CD14-positive monocyte (primary cell): ENCODE data around the gene AMPH. TPM values are rescaled to one million over a fixed set of nuclear protein-coding genes. Genes with fewer than 3 reads are reported as not detected.

Experiments used
- DNase-seq, 3 donors: peaks; one replicate each; pipeline ENCODE4 v3.0.0-alpha.2; 2011 to 2022
- H2AFZ ChIP-seq: 2 replicates; pipeline ENCODE4 v1.6.0; 2012; ENCODE audit warnings: mild to moderate bottlenecking, low read depth, low read length, inconsistent platforms; ENCODE audit not compliant: insufficient read depth, poor library complexity, severe bottlenecking
- H3K27ac ChIP-seq, 2 donors: 1 replicate in 1 of 2; 2 replicates in 1 of 2; pipeline ENCODE4 v1.5.1; 2012 to 2013; ENCODE audit warnings: low read length in 2 of 2, control low read depth in 1 of 2, inconsistent platforms in 1 of 2, low read depth in 1 of 2, mild to moderate bottlenecking in 1 of 2
- H3K27me3 ChIP-seq, 2 donors: one replicate each; pipeline versions ENCODE4 v1.6.0 to v1.6.1; 2011 to 2013; ENCODE audit warnings: low read length in 2 of 2; ENCODE audit not compliant: control insufficient read depth in 2 of 2, insufficient read depth in 2 of 2
- H3K36me3 ChIP-seq, 2 donors: replicated peaks in 1 of 2; 1 replicate in 1 of 2; 2 replicates in 1 of 2; pipeline versions ENCODE4 v1.5.1 to v1.6.1; 2012 to 2013; ENCODE audit warnings: low read length in 2 of 2, control low read depth in 1 of 2, inconsistent platforms in 1 of 2, mild to moderate bottlenecking in 1 of 2; ENCODE audit not compliant: insufficient read depth in 2 of 2, control insufficient read depth in 1 of 2
- H3K4me1 ChIP-seq, 2 donors: 1 replicate in 1 of 2; 2 replicates in 1 of 2; pipeline versions ENCODE4 v1.5.1 to v1.6.1; 2012 to 2013; ENCODE audit warnings: low read length in 2 of 2, control low read depth in 1 of 2, inconsistent platforms in 1 of 2, mild to moderate bottlenecking in 1 of 2, moderate library complexity in 1 of 2; ENCODE audit not compliant: insufficient read depth in 2 of 2, control insufficient read depth in 1 of 2
- H3K4me2 ChIP-seq: replicated peaks from 2 replicates; pipeline ENCODE3; 2012; ENCODE audit warnings: low read length, moderate library complexity, mild to moderate bottlenecking; ENCODE audit not compliant: poor library complexity, severe bottlenecking; ENCODE audit errors: extremely low read depth
- H3K4me3 ChIP-seq, 3 experiments: fragments of 200-600 bp in 1 of 3; sonication (generic) in 1 of 3; replicated peaks in 1 of 3; 1 replicate in 2 of 3; 2 replicates in 1 of 3; pipeline ENCODE4 v1.5.1; 2011 to 2013; ENCODE audit warnings: low read length in 3 of 3, mild to moderate bottlenecking in 3 of 3, control low read depth in 2 of 3, low read depth in 2 of 3, inconsistent platforms in 1 of 3, moderate library complexity in 1 of 3
- H3K79me2 ChIP-seq: 2 replicates; pipeline ENCODE4 v1.6.0; 2012; ENCODE audit warnings: mild to moderate bottlenecking, control low read depth, inconsistent platforms, low read length, moderate library complexity; ENCODE audit not compliant: insufficient read depth
- H3K9ac ChIP-seq: 2 replicates; pipeline ENCODE4 v1.6.0; 2017; ENCODE audit warnings: low read length, mild to moderate bottlenecking; ENCODE audit not compliant: insufficient read depth, poor library complexity, severe bottlenecking
- H3K9me3 ChIP-seq, 2 donors: replicated peaks in 1 of 2; 1 replicate in 1 of 2; 2 replicates in 1 of 2; pipeline versions ENCODE4 v1.5.1 to v1.6.1; 2012 to 2013; ENCODE audit warnings: low read length in 2 of 2, control low read depth in 1 of 2; ENCODE audit not compliant: control insufficient read depth in 1 of 2, insufficient read depth in 1 of 2
- H4K20me1 ChIP-seq: 2 replicates; pipeline ENCODE4 v1.6.0; 2012; ENCODE audit warnings: mild to moderate bottlenecking, low read length, control low read depth, moderate library complexity; ENCODE audit not compliant: insufficient read depth
- H3K27ac Mint-ChIP-seq, 7 donors: one replicate each; pipeline ENCODE4 v1.8.0; 2020; ENCODE audit warnings: mild to moderate bottlenecking in 7 of 7, mixed read lengths in 7 of 7, moderate library complexity in 6 of 7, inconsistent platforms in 2 of 7
- H3K27me3 Mint-ChIP-seq, 3 donors: one replicate each; pipeline ENCODE4 v1.8.0; 2021 to 2022; ENCODE audit warnings: low read depth in 3 of 3, mild to moderate bottlenecking in 3 of 3, mixed read lengths in 3 of 3, moderate library complexity in 3 of 3, inconsistent platforms in 1 of 3
- H3K36me3 Mint-ChIP-seq, 2 donors: one replicate each; pipeline ENCODE4 v1.8.0; 2020; ENCODE audit warnings: mixed read lengths in 2 of 2, inconsistent platforms in 1 of 2, mild to moderate bottlenecking in 1 of 2
- H3K4me1 Mint-ChIP-seq: one replicate; pipeline ENCODE4 v1.8.0; 2020; ENCODE audit warnings: mild to moderate bottlenecking, mixed read lengths
- H3K4me3 Mint-ChIP-seq, 2 donors: one replicate each; pipeline ENCODE4 v1.8.0; 2020; ENCODE audit warnings: mild to moderate bottlenecking in 2 of 2, mixed read lengths in 2 of 2, moderate library complexity in 1 of 2
- H3K9me3 Mint-ChIP-seq, 7 donors: one replicate each; pipeline ENCODE4 v1.8.0; 2020 to 2022; ENCODE audit warnings: mixed read lengths in 7 of 7, mild to moderate bottlenecking in 6 of 7, moderate library complexity in 6 of 7, inconsistent platforms in 2 of 7
- WGBS: methylation state at CpG from one replicate; pipeline ENCODE4 v1.1.5; 2013; ENCODE audit warnings: missing lambda C conversion rate; ENCODE audit not compliant: insufficient coverage; 5-methylcytosine and 5-hydroxymethylcytosine counted together
- intact Hi-C, 2 donors: fragments of 100-400 bp; cut with micrococcal nuclease; formaldehyde crosslinking; loops; one replicate each; pipeline versions ENCODE4 v1.15.0 to v1.15.1; 2023
- polyA plus RNA-seq, 3 donors: library from polyadenylated mRNA; depleted of rRNA in 1 of 3; unstranded in 2 of 3; stranded (reverse) in 1 of 3; fragments of 300-500 nt in 2 of 3; fragments of >200 nt in 1 of 3; fragmentation: Illumina TruSeq in 2 of 3; gene quantifications; 1 replicate in 2 of 3; 2 replicates in 1 of 3; pipeline ENCODE4 v1.2.3, GENCODE V29; 2012 to 2021
- TF ChIP-seq, protein P1 (sequence below): fragments of 200-600 bp; IDR thresholded peaks from one replicate; pipeline ENCODE4 v1.8.0; 2022; ENCODE audit warnings: antibody characterized with exemption, mild to moderate bottlenecking

The AMPH gene
- polyA plus RNA-seq, 3 donors, result 0.61 to 0.96 (median 0.67) TPM

DNA sequence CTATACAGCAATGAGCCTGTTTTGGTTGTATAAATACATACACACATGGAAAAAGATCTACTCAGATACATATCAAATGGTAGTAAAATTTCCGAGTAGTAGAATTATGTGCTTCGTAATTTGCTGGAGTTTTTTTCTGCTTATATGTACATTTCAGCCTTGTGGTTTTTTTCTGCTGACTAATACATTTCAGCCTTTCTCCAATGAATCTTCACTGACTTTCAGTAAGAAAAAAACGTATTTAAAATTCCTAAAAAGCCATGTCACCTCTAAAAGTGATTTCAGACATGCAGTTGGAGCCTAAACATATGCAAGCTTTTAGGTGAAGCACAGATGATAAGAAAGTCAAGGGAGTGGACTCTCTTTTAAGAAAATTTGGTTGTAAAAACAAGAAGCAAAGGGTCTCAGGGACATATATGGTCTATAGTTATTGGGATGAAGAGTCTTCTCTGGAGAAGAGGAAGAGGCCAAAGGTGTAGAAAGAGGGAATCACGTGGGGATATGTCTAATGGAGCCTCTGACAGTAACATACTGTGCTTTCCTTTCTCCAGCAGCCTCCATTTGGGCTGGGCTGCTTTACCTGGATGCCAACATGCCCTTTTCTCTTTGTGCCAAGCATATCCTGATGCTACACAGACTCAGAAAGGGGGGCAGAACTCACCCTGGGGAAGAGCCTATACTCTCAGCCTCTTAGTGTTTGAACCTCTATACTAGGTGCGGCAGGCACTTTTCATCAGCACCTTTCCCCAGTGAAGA, 2.4 kb downstream of the AMPH start:
- peaks cover 55 to 59% of the 10 kb centered on the region in 2 donors for H3K27me3 ChIP-seq
- Mint-ChIP-seq H3K4me1 (peaks cover 14% of the 10 kb centered on the region), H3K27me3 (peaks cover 46 to 68% (median 55%) of the 10 kb centered on the region in 3 donors), H3K4me3 (peak overlapping the region in 1 of 2 donors; percentile 85), H3K27ac (no peak overlapping the region), H3K9me3 (peaks cover 6 to 24% (median 20%) of the 10 kb centered on the region in 7 donors), H3K36me3 (peaks cover 0 to 6% of the 10 kb centered on the region in 2 donors)
- peaks cover 0 to 15% of the 10 kb centered on the region in 2 donors for H3K9me3 ChIP-seq
- H3K4me2 ChIP-seq, result no peak overlapping the region
- no peak overlapping the region for H2AFZ ChIP-seq
- no peak overlapping the region for H3K27ac ChIP-seq
- 100% methylated on average over 1 of the region's 5 CpGs for WGBS
- H3K36me3 ChIP-seq, result no peaks in the 10 kb centered on the region
- TF ChIP-seq, protein P1, sequence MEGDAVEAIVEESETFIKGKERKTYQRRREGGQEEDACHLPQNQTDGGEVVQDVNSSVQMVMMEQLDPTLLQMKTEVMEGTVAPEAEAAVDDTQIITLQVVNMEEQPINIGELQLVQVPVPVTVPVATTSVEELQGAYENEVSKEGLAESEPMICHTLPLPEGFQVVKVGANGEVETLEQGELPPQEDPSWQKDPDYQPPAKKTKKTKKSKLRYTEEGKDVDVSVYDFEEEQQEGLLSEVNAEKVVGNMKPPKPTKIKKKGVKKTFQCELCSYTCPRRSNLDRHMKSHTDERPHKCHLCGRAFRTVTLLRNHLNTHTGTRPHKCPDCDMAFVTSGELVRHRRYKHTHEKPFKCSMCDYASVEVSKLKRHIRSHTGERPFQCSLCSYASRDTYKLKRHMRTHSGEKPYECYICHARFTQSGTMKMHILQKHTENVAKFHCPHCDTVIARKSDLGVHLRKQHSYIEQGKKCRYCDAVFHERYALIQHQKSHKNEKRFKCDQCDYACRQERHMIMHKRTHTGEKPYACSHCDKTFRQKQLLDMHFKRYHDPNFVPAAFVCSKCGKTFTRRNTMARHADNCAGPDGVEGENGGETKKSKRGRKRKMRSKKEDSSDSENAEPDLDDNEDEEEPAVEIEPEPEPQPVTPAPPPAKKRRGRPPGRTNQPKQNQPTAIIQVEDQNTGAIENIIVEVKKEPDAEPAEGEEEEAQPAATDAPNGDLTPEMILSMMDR, result no peak
- no peak for DNase-seq
- no peaks in the 10 kb centered on the region for H3K79me2 ChIP-seq
- no peaks in the 10 kb centered on the region for H4K20me1 ChIP-seq
- intact Hi-C loops, result no loop called here
- peaks cover 3 to 15% of the 10 kb centered on the region in 2 donors for H3K4me1 ChIP-seq
- H3K9ac ChIP-seq, result no peak overlapping the region
- H3K4me3 ChIP-seq, result no peak overlapping the region

DNA sequence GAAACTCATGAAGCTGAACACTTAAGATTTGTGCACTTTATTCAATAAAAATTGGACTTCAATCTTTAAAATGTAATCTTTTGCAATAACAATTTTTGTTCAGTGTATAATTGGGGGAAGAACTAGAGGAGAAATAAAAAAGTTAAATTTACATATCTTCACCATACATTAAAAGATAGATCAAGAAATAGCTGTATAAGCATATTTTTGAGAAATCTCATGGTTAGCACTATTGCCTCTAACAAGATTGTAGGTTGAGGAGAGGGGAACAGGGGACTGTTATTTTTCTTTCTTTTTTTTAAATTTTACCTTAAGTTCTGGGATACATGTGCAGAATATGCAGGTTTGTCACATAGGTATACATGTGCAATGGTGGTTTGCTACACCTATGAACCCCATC, 5.3 kb downstream of the AMPH start:
- intact Hi-C loops, result no loop called here
- H3K4me1 Mint-ChIP-seq, result peaks cover 9% of the 10 kb centered on the region

More for the DNA sequence above, 5.3 kb downstream of the AMPH start:
- Histone ChIP-seq H3K4me2 (no peak overlapping the region), H3K27me3 (peaks cover 34 to 41% of the 10 kb centered on the region in 2 donors), H3K27ac (no peak overlapping the region), H3K36me3 (no peaks in the 10 kb centered on the region), H3K4me3 (no peak overlapping the region), H4K20me1 (no peaks in the 10 kb centered on the region), H3K79me2 (no peaks in the 10 kb centered on the region), H3K9me3 (peaks cover 0 to 15% of the 10 kb centered on the region in 2 donors), H3K4me1 (peaks cover 3 to 8% of the 10 kb centered on the region in 2 donors), H3K9ac (no peak overlapping the region), H2AFZ (no peak overlapping the region)
- peaks cover 0 to 2% of the 10 kb centered on the region in 2 donors for H3K36me3 Mint-ChIP-seq
- TF ChIP-seq, protein P1, result no peak
- no peak for DNase-seq
- H3K9me3 Mint-ChIP-seq, result peaks cover 6 to 20% (median 15%) of the 10 kb centered on the region in 7 donors
- no peak overlapping the region for H3K4me3 Mint-ChIP-seq
- H3K27ac Mint-ChIP-seq, result no peak overlapping the region
- peaks cover 27 to 46% (median 28%) of the 10 kb centered on the region in 3 donors for H3K27me3 Mint-ChIP-seq
